EH (cell line): ENCODE measurements around the gene MOB2.
"Not testable (repeated sequence)": the region's sequence is repeated elsewhere in the genome, so short reads cannot be mapped to it uniquely, and the experiment has no call there.

Source experiments
- DNase-seq: peaks from one replicate; pipeline ENCODE4 v3.0.0-alpha.2; 2015; ENCODE audit warnings: low read depth

The MOB2 gene

GRCh38 chr11:1518301-1518700, 31.7 kb upstream of the MOB2 start:
- no peak for DNase-seq

GRCh38 chr11:1517117-1518005, 30.8 kb upstream of the MOB2 start:
- no peak for DNase-seq

- peak; percentile 94 for DNase-seq
Measured at GRCh38 chr11:1516273-1517067, 29.9 kb upstream of the MOB2 start.

- DNase-seq, result peak; percentile 67
Measured at GRCh38 chr11:1515082-1516060, 28.8 kb upstream of the MOB2 start.

- DNase-seq, result no peak
Measured at GRCh38 chr11:1514336-1515061, 27.9 kb upstream of the MOB2 start.

- DNase-seq, result no peak
Measured at GRCh38 chr11:1513326-1514296, 27.0 kb upstream of the MOB2 start.

GRCh38 chr11:1512531-1513258, 26.1 kb upstream of the MOB2 start:
- DNase-seq, result not testable (repeated sequence)

- DNase-seq, result no peak
Measured at GRCh38 chr11:1511937-1512496, 25.4 kb upstream of the MOB2 start.

- DNase-seq, result peak; percentile 32
Measured at GRCh38 chr11:1510928-1511327, 24.3 kb upstream of the MOB2 start.

GRCh38 chr11:1510351-1510750, 23.8 kb upstream of the MOB2 start:
- not testable (repeated sequence) for DNase-seq

- no peak for DNase-seq
Measured at GRCh38 chr11:1509626-1510255, 23.2 kb upstream of the MOB2 start.

GRCh38 chr11:1508986-1509385, 22.4 kb upstream of the MOB2 start:
- no peak for DNase-seq

GRCh38 chr11:1508491-1508891, 21.9 kb upstream of the MOB2 start:
- no peak for DNase-seq

GRCh38 chr11:1507381-1508140, 21.0 kb upstream of the MOB2 start:
- DNase-seq, result no peak

GRCh38 chr11:1506981-1507380, 20.4 kb upstream of the MOB2 start:
- no peak for DNase-seq

- DNase-seq, result no peak
Measured at GRCh38 chr11:1505480-1505879, 18.9 kb upstream of the MOB2 start.

GRCh38 chr11:1504581-1505290, 18.2 kb upstream of the MOB2 start:
- DNase-seq, result no peak
